ENCODE measurements around the gene RGS4. TPM values are rescaled to one million over a fixed set of nuclear protein-coding genes. Genes with fewer than 3 reads are reported as not detected.

RGS4 gene
- polyA plus RNA-seq, 3 donors, result not detected

GRCh38 chr1:163050496-163050895, 18.7 kb upstream of the RGS4 start:
- intact Hi-C loops (cut with micrococcal nuclease), result no loop called here
- peaks cover 0 to 2% (median 2%) of the 10 kb centered on the region in 3 donors for H3K27me3 Mint-ChIP-seq (ENCODE audit: low read depth in 3 of 3)
- H3K9me3 Mint-ChIP-seq, result peaks cover 0 to 2% (median 0%) of the 10 kb centered on the region in 7 donors
- H3K36me3 Mint-ChIP-seq, result no peaks in the 10 kb centered on the region
- DNase-seq, result no peak
- H3K27me3 ChIP-seq (ENCODE audit: control insufficient read depth in 2 of 2, insufficient read depth in 2 of 2, low read length in 2 of 2), result no peaks in the 10 kb centered on the region
- H3K4me1 ChIP-seq (ENCODE audit: control insufficient read depth in 1 of 2, insufficient read depth in 2 of 2, low read length in 2 of 2), result no peaks in the 10 kb centered on the region
- TF ChIP-seq CTCF (IDR thresholded peaks at IDR 0.05), result no peak
- no peak overlapping the region for H3K4me3 ChIP-seq (replicated peaks in 1 of 3; ENCODE audit: low read depth in 2 of 3, low read length in 3 of 3)
- H3K4me1 Mint-ChIP-seq, result no peaks in the 10 kb centered on the region
- H3K9ac ChIP-seq (ENCODE audit: insufficient read depth, low read length, poor library complexity, severe bottlenecking), result no peak overlapping the region
- no peak overlapping the region for H3K4me2 ChIP-seq (replicated peaks; ENCODE audit: extremely low read depth, low read length, poor library complexity, severe bottlenecking)
- no peaks in the 10 kb centered on the region for H3K9me3 ChIP-seq (replicated peaks in 1 of 2; ENCODE audit: control insufficient read depth in 1 of 2, insufficient read depth in 1 of 2, low read length in 2 of 2)
- H3K27ac ChIP-seq (ENCODE audit: low read depth in 1 of 2, low read length in 2 of 2), result no peak overlapping the region
- no peaks in the 10 kb centered on the region for H3K36me3 ChIP-seq (replicated peaks in 1 of 2; ENCODE audit: control insufficient read depth in 1 of 2, insufficient read depth in 2 of 2, low read length in 2 of 2)
- no peaks in the 10 kb centered on the region for H4K20me1 ChIP-seq (ENCODE audit: insufficient read depth, low read length)
- no peaks in the 10 kb centered on the region for H3K79me2 ChIP-seq (ENCODE audit: insufficient read depth, low read length)
- H3K4me3 Mint-ChIP-seq, result no peak overlapping the region
- no peak overlapping the region for H3K27ac Mint-ChIP-seq
- no peak overlapping the region for H2AFZ ChIP-seq (ENCODE audit: insufficient read depth, low read depth, low read length, poor library complexity, severe bottlenecking)

GRCh38 chr1:163054181-163054591, 15.0 kb upstream of the RGS4 start:
- Mint-ChIP-seq H3K27me3 (ENCODE audit: low read depth in 3 of 3) (peaks cover 0 to 3% (median 2%) of the 10 kb centered on the region in 3 donors), H3K4me1 (no peaks in the 10 kb centered on the region), H3K36me3 (no peaks in the 10 kb centered on the region), H3K9me3 (peaks cover 0 to 2% (median 0%) of the 10 kb centered on the region in 7 donors), H3K4me3 (no peak overlapping the region), H3K27ac (no peak overlapping the region)
- no peaks in the 10 kb centered on the region for H3K36me3 ChIP-seq (replicated peaks in 1 of 2; ENCODE audit: control insufficient read depth in 1 of 2, insufficient read depth in 2 of 2, low read length in 2 of 2)
- no peak overlapping the region for H2AFZ ChIP-seq (ENCODE audit: insufficient read depth, low read depth, low read length, poor library complexity, severe bottlenecking)
- H3K4me3 ChIP-seq (replicated peaks in 1 of 3; ENCODE audit: low read depth in 2 of 3, low read length in 3 of 3), result no peak overlapping the region
- no peaks in the 10 kb centered on the region for H3K9me3 ChIP-seq (replicated peaks in 1 of 2; ENCODE audit: control insufficient read depth in 1 of 2, insufficient read depth in 1 of 2, low read length in 2 of 2)
- intact Hi-C loops (cut with micrococcal nuclease), result no loop called here
- no peak overlapping the region for H3K27ac ChIP-seq (ENCODE audit: low read depth in 1 of 2, low read length in 2 of 2)
- H3K4me1 ChIP-seq (ENCODE audit: control insufficient read depth in 1 of 2, insufficient read depth in 2 of 2, low read length in 2 of 2), result no peaks in the 10 kb centered on the region
- no peak for DNase-seq
- H4K20me1 ChIP-seq (ENCODE audit: insufficient read depth, low read length), result no peaks in the 10 kb centered on the region
- no peaks in the 10 kb centered on the region for H3K27me3 ChIP-seq (ENCODE audit: control insufficient read depth in 2 of 2, insufficient read depth in 2 of 2, low read length in 2 of 2)
- no peaks in the 10 kb centered on the region for H3K79me2 ChIP-seq (ENCODE audit: insufficient read depth, low read length)
- WGBS (ENCODE audit: insufficient coverage), result 30% methylated on average over 1 of the region's 2 CpGs
- H3K9ac ChIP-seq (ENCODE audit: insufficient read depth, low read length, poor library complexity, severe bottlenecking), result no peak overlapping the region
- TF ChIP-seq CTCF (IDR thresholded peaks at IDR 0.05), result no peak
- no peak overlapping the region for H3K4me2 ChIP-seq (replicated peaks; ENCODE audit: extremely low read depth, low read length, poor library complexity, severe bottlenecking)

All from CD14-positive monocyte (primary cell).